Inferior parietal cortex (tissue), 1 donor: ENCODE results near the gene INPP5B.

Source experiments
- DNase-seq: peaks from one replicate; pipeline ENCODE4 v3.0.0-alpha.2; 2016; ENCODE audit errors: extremely low spot score

INPP5B gene

DNA sequence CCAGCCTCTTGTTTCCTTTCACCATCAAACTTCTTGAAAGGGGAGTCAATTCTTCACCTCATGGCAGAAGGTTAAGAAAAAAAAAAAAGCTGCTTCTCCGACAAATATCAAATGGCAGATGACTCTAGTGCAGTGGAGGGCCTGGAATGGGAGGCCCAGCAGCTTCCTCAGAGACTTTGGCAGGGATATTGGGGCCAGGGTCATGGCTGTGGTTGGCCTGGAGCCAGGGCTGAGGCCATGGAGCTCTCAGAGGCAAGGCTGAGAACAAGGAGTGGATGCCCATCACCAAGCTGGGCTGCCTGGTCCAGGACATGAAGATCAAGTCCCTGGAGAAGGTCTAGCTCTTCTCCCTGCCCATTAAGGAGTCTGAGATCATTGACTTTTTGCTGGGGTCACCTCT lies 106.1 kb downstream of the INPP5B start:
- no peak for DNase-seq

DNA sequence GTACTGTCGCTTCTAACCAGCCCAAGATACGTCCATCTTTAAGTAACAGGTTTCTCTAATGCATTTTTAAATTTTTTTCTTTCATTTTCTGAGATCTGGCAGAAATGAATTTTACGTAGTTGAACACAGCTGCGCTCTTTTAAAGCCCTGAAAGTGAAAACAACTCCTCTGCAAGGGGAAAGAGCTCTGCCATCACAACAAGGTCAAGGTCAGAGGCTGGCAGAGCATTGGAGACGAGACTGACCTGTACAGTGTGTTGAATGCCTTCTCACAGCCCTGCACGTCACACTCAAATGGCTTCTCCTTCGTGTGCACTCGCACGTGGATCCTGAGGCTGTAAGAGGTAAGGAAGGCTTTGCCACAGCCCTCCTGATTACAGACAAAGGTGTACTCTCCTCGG lies 107.2 kb downstream of the INPP5B start:
- DNase-seq, result no peak

DNA sequence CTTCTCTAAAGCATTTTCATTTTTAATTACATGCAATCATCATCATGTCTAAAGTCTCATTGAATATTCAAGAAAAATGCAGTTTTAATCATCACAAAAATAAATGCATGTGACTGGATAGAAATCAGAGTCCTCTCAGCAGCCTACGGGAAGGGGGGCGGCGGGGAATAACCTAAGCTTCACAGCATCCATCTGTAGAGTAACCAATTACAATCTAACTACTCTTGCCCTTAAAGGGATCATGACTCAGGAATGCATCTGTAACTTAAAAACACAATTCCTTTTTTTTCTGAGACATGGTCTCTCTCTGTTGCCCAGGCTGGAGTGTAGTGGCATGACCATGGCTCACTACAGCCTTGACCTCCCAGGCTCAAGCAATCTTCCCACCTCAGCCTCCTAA lies 110.1 kb downstream of the INPP5B start:
- DNase-seq, result no peak

DNA sequence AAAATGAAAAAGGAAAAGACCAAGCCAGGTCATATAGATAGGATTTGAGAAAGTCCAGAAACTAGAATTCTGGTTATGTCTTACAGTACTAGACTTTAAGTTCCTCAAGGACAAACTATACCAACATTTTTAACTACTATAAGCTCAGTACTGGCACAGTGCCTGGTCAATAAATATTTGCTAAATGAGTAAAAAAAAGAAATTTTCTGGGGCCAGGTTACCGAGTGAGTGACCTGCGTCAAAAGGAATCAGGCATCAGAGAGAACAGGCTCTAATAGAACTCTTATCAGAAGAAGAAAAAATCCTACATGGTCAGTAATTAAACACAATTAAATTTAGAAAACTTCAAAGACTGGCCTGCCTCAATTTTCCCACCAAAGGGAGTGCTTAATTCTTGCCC lies 115.0 kb downstream of the INPP5B start:
- DNase-seq, result no peak

DNA sequence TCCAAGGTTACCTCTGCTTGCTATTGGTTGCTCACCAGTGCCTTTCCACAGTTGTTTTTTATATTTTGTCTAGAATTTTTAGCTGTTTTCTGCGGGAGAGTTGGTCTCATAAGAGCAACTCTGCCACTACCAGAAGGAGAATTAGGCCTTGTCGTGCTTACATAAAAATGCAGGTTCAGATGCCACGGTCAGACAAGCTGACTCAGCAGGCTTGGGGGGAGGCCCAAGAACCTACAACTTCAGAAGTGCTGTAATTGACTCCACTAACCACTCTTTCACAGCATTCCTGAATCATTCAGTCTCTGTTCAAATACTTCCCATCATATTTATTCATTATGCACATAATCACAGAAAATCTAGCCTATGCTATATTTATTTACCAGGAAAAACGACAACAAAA lies 115.7 kb downstream of the INPP5B start:
- no peak for DNase-seq

GRCh38 chr1:37828410-37829074 lies 118.3 kb downstream of the INPP5B start:
- no peak for DNase-seq

DNA sequence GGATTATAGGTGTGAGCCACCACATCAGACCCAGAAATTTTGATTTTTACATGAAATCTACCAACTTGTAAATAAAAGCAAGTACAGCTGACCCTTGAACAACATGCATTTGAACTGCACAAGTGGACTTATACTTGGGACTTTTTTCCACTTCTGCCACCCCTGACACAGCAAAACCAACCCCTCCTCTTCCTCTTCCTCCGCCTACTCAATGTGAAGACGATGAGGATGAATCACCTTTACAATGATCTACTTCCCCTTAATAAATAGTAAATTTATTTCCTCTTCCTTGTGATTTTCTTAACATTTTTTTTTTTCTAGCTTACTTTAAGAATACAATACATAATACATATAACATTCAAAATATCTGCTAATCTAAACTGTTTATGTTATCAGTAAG lies 121.3 kb downstream of the INPP5B start:
- no peak for DNase-seq

- DNase-seq, result no peak
These were observed 122.9 kb downstream of the INPP5B start for GRCh38 chr1:37824001-37824400.

DNA sequence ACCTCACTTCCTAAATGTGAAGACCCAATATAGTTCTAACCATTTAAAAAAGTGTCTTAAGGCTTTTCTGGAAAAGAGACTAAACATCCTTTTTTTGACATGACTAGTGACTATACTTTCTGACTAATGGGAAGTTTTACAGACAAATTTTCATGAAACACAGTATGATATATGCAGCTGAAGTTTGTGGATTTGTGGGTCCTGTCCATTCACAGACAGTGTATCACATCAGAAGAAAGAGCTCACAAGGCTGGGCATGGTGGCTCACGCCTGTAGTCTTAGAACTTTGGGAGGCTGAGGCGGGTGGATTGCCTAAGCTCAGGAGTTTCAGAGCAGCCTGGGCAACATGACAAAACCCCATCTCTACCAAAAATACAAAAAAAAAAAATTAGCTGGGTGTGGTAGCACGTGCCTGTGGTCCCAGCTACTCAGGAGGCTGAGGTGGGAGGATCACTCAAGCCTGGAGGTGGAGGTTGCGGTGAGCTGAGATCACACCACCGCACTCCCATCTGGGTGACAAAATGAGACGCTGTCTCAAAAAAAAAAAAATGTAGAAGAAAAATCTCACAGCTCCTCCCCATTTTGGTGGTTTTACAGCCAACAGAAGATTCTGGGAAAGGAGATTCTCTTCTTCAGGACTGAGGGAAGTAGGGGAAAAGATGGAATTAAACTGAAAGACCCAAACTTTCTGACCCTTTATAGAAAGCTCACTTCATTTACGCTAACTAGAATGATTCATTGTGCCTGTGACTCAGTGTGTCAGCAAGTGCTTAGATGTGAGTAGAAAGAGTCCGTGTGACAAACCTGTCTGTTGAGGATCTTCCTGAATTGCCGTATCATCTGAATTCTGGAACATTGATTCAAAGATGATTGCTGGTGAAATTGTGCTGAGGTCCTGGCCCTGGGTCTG lies 123.7 kb downstream of the INPP5B start:
- no peak for DNase-seq

DNA sequence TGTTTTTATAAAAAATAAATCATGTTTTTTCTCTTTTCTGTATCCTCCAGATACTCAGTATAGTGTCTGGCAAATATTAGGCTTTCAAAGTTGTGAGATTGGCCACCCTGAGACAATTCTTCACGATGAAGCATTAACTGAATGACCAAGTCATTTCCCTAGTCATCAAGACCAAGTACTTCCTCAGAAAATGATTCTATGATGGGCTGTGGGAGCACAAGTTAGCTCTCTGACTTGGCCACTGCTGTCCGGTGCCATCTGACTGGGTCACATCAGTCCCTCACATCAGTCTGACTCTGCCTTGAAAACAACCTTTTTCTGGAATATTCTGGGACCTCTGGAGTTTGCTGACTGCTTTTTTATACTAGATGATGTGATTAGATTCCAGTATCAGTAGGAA lies 125.4 kb downstream of the INPP5B start:
- no peak for DNase-seq

- peak; percentile 66 for DNase-seq
These were observed 129.4 kb downstream of the INPP5B start for GRCh38 chr1:37817481-37817880.

DNA sequence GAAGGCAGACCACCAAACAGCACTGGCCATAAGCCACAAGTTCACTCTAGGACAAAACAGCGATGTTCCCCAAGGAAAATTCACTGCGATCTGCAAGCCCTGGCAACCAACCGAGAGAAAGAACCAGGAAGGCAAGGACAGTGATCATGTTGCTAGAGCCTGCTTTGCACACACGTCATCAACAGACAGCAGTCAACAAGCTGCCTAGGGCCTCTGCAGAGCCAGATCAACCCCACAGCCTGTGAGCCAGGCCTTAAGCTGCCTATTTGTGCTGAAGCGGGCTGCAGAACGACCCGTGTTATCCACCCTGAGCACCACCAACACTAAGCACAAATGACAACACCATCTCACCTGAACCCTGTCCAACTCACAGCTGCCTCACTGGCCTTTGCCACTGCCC lies 132.6 kb downstream of the INPP5B start:
- DNase-seq, result no peak

DNA sequence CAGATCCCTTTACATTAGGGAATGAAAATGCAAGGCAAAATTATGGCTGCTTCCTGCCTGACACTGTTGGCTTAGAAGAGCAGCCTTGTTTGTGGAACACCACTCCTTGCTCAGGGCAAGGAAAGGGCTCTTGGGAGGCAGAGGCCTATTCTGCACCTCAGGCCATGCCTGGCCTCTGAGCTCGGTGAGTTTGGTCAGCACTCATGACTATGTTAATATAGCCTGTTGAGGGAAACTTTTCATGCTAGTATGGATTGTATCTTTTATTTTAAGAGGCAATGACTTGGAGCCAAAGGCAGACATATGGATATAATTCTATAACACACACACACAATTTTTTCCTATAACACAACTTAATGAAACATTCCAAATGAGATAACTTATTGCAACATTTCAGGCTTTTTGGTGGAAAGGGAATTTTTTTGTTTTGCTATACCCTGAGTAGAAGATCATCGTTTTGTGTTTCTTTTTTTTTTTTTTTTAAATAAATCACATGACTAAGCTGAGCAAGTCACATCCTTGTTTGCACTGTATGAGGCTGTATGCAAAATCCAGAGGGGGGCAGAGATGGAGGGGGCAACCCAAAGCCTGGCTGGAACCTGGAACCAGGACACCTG lies 133.2 kb downstream of the INPP5B start:
- no peak for DNase-seq

GRCh38 chr1:37811027-37811655 lies 135.7 kb downstream of the INPP5B start:
- peak; percentile 80 for DNase-seq
